Esophagus (tissue), 2 donors: ENCODE measurements around the gene TTLL8. TPM values are rescaled to one million over a fixed set of nuclear protein-coding genes. Genes with fewer than 3 reads are reported as not detected.
"Not testable (repeated sequence)": the region's sequence is repeated elsewhere in the genome, so short reads cannot be mapped to it uniquely, and the experiment has no call there.

Experiments
- H3K27ac ChIP-seq, 2 donors: one replicate each; pipeline ENCODE4 v1.5.1; 2013; ENCODE audit warnings: low read depth in 2 of 2, mild to moderate bottlenecking in 2 of 2, inconsistent platforms in 1 of 2, low read length in 1 of 2, moderate library complexity in 1 of 2
- H3K27me3 ChIP-seq, 2 donors: one replicate each; pipeline ENCODE4 v1.6.1; 2013; ENCODE audit warnings: low read length in 2 of 2, control low read depth in 1 of 2, mild to moderate bottlenecking in 1 of 2; ENCODE audit not compliant: insufficient read depth in 2 of 2, control insufficient read depth in 1 of 2
- H3K36me3 ChIP-seq, 2 donors: one replicate each; pipeline ENCODE4 v1.6.1; 2013; ENCODE audit warnings: low read length in 1 of 2; ENCODE audit not compliant: control insufficient read depth in 2 of 2, insufficient read depth in 2 of 2
- H3K4me1 ChIP-seq, 2 donors: one replicate each; pipeline ENCODE4 v1.6.1; 2013; ENCODE audit warnings: low read length in 1 of 2; ENCODE audit not compliant: control insufficient read depth in 2 of 2, insufficient read depth in 2 of 2
- H3K4me3 ChIP-seq, 2 donors: one replicate each; pipeline ENCODE4 v1.5.1; 2013; ENCODE audit warnings: low read length in 2 of 2, mild to moderate bottlenecking in 2 of 2, low read depth in 1 of 2, moderate library complexity in 1 of 2
- H3K9me3 ChIP-seq, 2 donors: one replicate each; pipeline ENCODE4 v1.6.1; 2013; ENCODE audit warnings: mild to moderate bottlenecking in 2 of 2, low read depth in 1 of 2, low read length in 1 of 2, moderate library complexity in 1 of 2; ENCODE audit not compliant: control insufficient read depth in 2 of 2, insufficient read depth in 1 of 2
- WGBS, 2 donors: extraction: QIAGEN DNeasy Blood & Tissue Kit; methylation state at CpG; one replicate each; pipeline ENCODE4 v1.1.7; 2013; 5-methylcytosine and 5-hydroxymethylcytosine counted together
- polyA plus RNA-seq, 2 donors: library from polyadenylated mRNA; stranded (reverse); fragments of 200-250 nt; gene quantifications; one replicate each; pipeline ENCODE4 v1.2.3, GENCODE V29; 2013
- donor health status: healthy with polysubstance abuse.
- donor health status: Bipolar disorder and iron deficiency.

Gene TTLL8
- polyA plus RNA-seq, 2 donors = not detected

- Histone ChIP-seq H3K27me3 (no peaks in the 10 kb centered on the region), H3K27ac (no peak overlapping the region), H3K9me3 (peaks cover 0 to 8% of the 10 kb centered on the region in 2 donors), H3K4me3 (no peak overlapping the region), H3K36me3 (no peaks in the 10 kb centered on the region), H3K4me1 (peaks cover 0 to 6% of the 10 kb centered on the region in 2 donors)
- WGBS, 2 donors = 81 to 84% methylated on average over 29 of the region's 29 CpGs
These were observed 33.1 kb upstream of the TTLL8 start for GRCh38 chr22:50091092-50091768.

GRCh38 chr22:50090412-50090714 lies 32.3 kb upstream of the TTLL8 start:
- WGBS, 2 donors = 92% methylated on average over 21 to 22 of the region's 22 CpGs
- Histone ChIP-seq H3K27ac (no peak overlapping the region), H3K4me1 (peaks cover 0 to 6% of the 10 kb centered on the region in 2 donors), H3K36me3 (no peaks in the 10 kb centered on the region), H3K4me3 (no peak overlapping the region), H3K9me3 (peaks cover 0 to 8% of the 10 kb centered on the region in 2 donors), H3K27me3 (no peaks in the 10 kb centered on the region)

GRCh38 chr22:50089682-50090411 lies 31.7 kb upstream of the TTLL8 start, which contains the start of gene MOV10L1:
Gene MOV10L1 (plus strand): TSS chr22:50090006. CDS start chr22:50090089, 83 bp downstream.
- H3K36me3 ChIP-seq = no peaks in the 10 kb centered on the region
- no peak within 1 kb of the TSS for H3K4me3 ChIP-seq
- H3K4me1 ChIP-seq = peaks cover 0 to 6% of the 10 kb centered on the region in 2 donors
- H3K9me3 ChIP-seq = peaks cover 0 to 8% of the 10 kb centered on the region in 2 donors
- 48 to 51% methylated on average over 79 to 83 of the region's 83 CpGs for WGBS, 2 donors
- H3K27ac ChIP-seq = no peak within 1 kb of the TSS
- no peaks in the 10 kb centered on the region for H3K27me3 ChIP-seq

- H3K4me1 ChIP-seq = peaks cover 0 to 6% of the 10 kb centered on the region in 2 donors
- no peak overlapping the region for H3K27ac ChIP-seq
- peaks cover 0 to 8% of the 10 kb centered on the region in 2 donors for H3K9me3 ChIP-seq
- no peaks in the 10 kb centered on the region for H3K36me3 ChIP-seq
- 91 to 93% methylated on average over 11 of the region's 11 CpGs for WGBS, 2 donors
- no peaks in the 10 kb centered on the region for H3K27me3 ChIP-seq
- no peak overlapping the region for H3K4me3 ChIP-seq
These were observed 31.1 kb upstream of the TTLL8 start for GRCh38 chr22:50089231-50089630.

GRCh38 chr22:50088096-50088495 lies 30.0 kb upstream of the TTLL8 start:
- WGBS, 2 donors = 96 to 97% methylated on average over 11 to 12 of the region's 12 CpGs
- Histone ChIP-seq H3K9me3 (peaks cover 0 to 8% of the 10 kb centered on the region in 2 donors), H3K36me3 (no peaks in the 10 kb centered on the region), H3K27me3 (no peaks in the 10 kb centered on the region), H3K27ac (no peak overlapping the region), H3K4me3 (no peak overlapping the region), H3K4me1 (peaks cover 6 to 8% of the 10 kb centered on the region in 2 donors)

GRCh38 chr22:50087646-50088045 lies 29.5 kb upstream of the TTLL8 start:
- H3K36me3 ChIP-seq = no peaks in the 10 kb centered on the region
- peaks cover 6 to 10% of the 10 kb centered on the region in 2 donors for H3K4me1 ChIP-seq
- H3K4me3 ChIP-seq = no peak overlapping the region
- WGBS, 2 donors = 89 to 90% methylated on average over 12 of the region's 12 CpGs
- H3K9me3 ChIP-seq = peaks cover 0 to 8% of the 10 kb centered on the region in 2 donors
- H3K27me3 ChIP-seq = no peaks in the 10 kb centered on the region
- no peak overlapping the region for H3K27ac ChIP-seq

GRCh38 chr22:50086975-50087374 lies 28.9 kb upstream of the TTLL8 start:
- H3K9me3 ChIP-seq, H3K27ac ChIP-seq, H3K4me3 ChIP-seq, H3K36me3 ChIP-seq, H3K27me3 ChIP-seq, H3K4me1 ChIP-seq: not testable (repeated sequence)
- WGBS, 2 donors = 91 to 92% methylated on average over 4 of the region's 4 CpGs

GRCh38 chr22:50086526-50086925 lies 28.4 kb upstream of the TTLL8 start:
- 67 to 71% methylated on average over 5 of the region's 5 CpGs for WGBS, 2 donors
- H3K4me3 ChIP-seq = no peak overlapping the region
- peaks cover 6 to 10% of the 10 kb centered on the region in 2 donors for H3K4me1 ChIP-seq
- no peaks in the 10 kb centered on the region for H3K36me3 ChIP-seq
- no peak overlapping the region for H3K27ac ChIP-seq
- H3K9me3 ChIP-seq = peaks cover 0 to 8% of the 10 kb centered on the region in 2 donors
- H3K27me3 ChIP-seq = no peaks in the 10 kb centered on the region

GRCh38 chr22:50085211-50085972 lies 27.3 kb upstream of the TTLL8 start, which contains the start of gene MLC1:
Gene MLC1 (minus strand): TSS chr22:50085426. CDS start chr22:50084902, 524 bp downstream.
- peaks cover 6 to 10% of the 10 kb centered on the region in 2 donors for H3K4me1 ChIP-seq
- peaks cover 0 to 8% of the 10 kb centered on the region in 2 donors for H3K9me3 ChIP-seq
- H3K27ac ChIP-seq = no peak within 1 kb of the TSS
- H3K4me3 ChIP-seq = no peak within 1 kb of the TSS
- no peaks in the 10 kb centered on the region for H3K36me3 ChIP-seq
- H3K27me3 ChIP-seq = no peaks in the 10 kb centered on the region
- 55 to 64% methylated on average over 29 of the region's 29 CpGs for WGBS, 2 donors
